ENCODE results near the gene TP53BP2. TPM values are rescaled to one million over a fixed set of nuclear protein-coding genes. Genes with fewer than 3 reads are reported as not detected.

Gene TP53BP2
- total RNA-seq, 4 donors from 2014 or later = 33.9 to 73.2 (median 52.3) TPM

- peaks cover 0 to 64% (median 34%) of the 10 kb centered on the region in 4 donors for H3K4me1 ChIP-seq
- DNase-seq (ENCODE audit: low spot score in 2 of 2) = no peak
These were observed 112.6 kb downstream of the TP53BP2 start for GRCh38 chr1:223732993-223733798.

GRCh38 chr1:223731133-223731770 is 114.5 kb downstream of the TP53BP2 start:
- 41% methylated on average over 13 of the region's 13 CpGs for WGBS, 2 donors
- Histone ChIP-seq H3K27me3 (no peaks in the 10 kb centered on the region), H3K36me3 (peaks cover 0 to 12% (median 0%) of the 10 kb centered on the region in 3 donors), H3K4me3 (no peak overlapping the region), H3K4me1 (peaks cover 0 to 67% (median 46%) of the 10 kb centered on the region in 4 donors), H3K27ac (peak overlapping the region in 3 of 4 donors; percentile 45 to 84 (median 74)), H3K9me3 (no peaks in the 10 kb centered on the region)
- peak; percentile 66 to 75 for DNase-seq (ENCODE audit: low spot score in 2 of 2)
- TF ChIP-seq POLR2A (IDR thresholded peaks at IDR 0.05) = no peak
- TF ChIP-seq EP300 (IDR thresholded peaks at IDR 0.05) = peak in 1 of 2 donors; percentile 14

More at GRCh38 chr1:223732993-223733798, 112.6 kb downstream of the TP53BP2 start:
- H3K27me3 ChIP-seq = no peaks in the 10 kb centered on the region
- peak overlapping the region in 3 of 4 donors; percentile 17 to 58 (median 55) for H3K27ac ChIP-seq
- H3K36me3 ChIP-seq = peaks cover 0 to 12% (median 0%) of the 10 kb centered on the region in 3 donors
- H3K4me3 ChIP-seq = no peak overlapping the region
- TF ChIP-seq EP300 (IDR thresholded peaks at IDR 0.05) (no peak), CTCF (IDR thresholded peaks at IDR 0.05) (no peak), POLR2A (IDR thresholded peaks at IDR 0.05) (no peak)
- 47 to 59% methylated on average over 6 of the region's 6 CpGs for WGBS, 2 donors
- H3K9me3 ChIP-seq = no peaks in the 10 kb centered on the region

- Histone ChIP-seq H3K4me3 (no peak overlapping the region), H3K36me3 (peaks cover 0 to 12% (median 0%) of the 10 kb centered on the region in 3 donors), H3K9me3 (no peaks in the 10 kb centered on the region), H3K27ac (peak overlapping the region in 3 of 4 donors; percentile 45 to 84 (median 74)), H3K27me3 (no peaks in the 10 kb centered on the region), H3K4me1 (peaks cover 0 to 68% (median 52%) of the 10 kb centered on the region in 4 donors)
- TF ChIP-seq CTCF (IDR thresholded peaks at IDR 0.05) (no peak), EP300 (IDR thresholded peaks at IDR 0.05) (no peak), POLR2A (IDR thresholded peaks at IDR 0.05) (no peak)
- 36 to 45% methylated on average over 4 of the region's 4 CpGs for WGBS, 2 donors
- no peak for DNase-seq (ENCODE audit: low spot score in 2 of 2)
These were observed 115.1 kb downstream of the TP53BP2 start for GRCh38 chr1:223730479-223731132.

- no peak for DNase-seq (ENCODE audit: low spot score in 2 of 2)
- Histone ChIP-seq H3K9me3 (no peaks in the 10 kb centered on the region), H3K36me3 (peaks cover 0 to 12% (median 0%) of the 10 kb centered on the region in 3 donors), H3K4me1 (peaks cover 0 to 73% (median 53%) of the 10 kb centered on the region in 4 donors), H3K4me3 (no peak overlapping the region), H3K27ac (peak overlapping the region in 1 of 4 donors; percentile 84), H3K27me3 (no peaks in the 10 kb centered on the region)
- TF ChIP-seq EP300 (IDR thresholded peaks at IDR 0.05) = no peak
- no peak for TF ChIP-seq CTCF (IDR thresholded peaks at IDR 0.05)
- no peak for TF ChIP-seq POLR2A (IDR thresholded peaks at IDR 0.05)
- WGBS, 2 donors = 74 to 80% methylated on average over 4 of the region's 4 CpGs
These were observed 115.8 kb downstream of the TP53BP2 start for GRCh38 chr1:223729906-223730305.

Other genes with a start within 250 kb of the TP53BP2 start
- not detected for gene CAPN8, start 180.2 kb downstream of the TP53BP2 start, total RNA-seq
- 100 to 1,000 TPM; 160 to 207 (median 177) TPM for gene CAPN2, start 133.4 kb downstream of the TP53BP2 start, total RNA-seq